Activated B cell treated with CpG ODN at 0.5 μM for 24 hours (primary cell): ENCODE measurements around the gene DMBT1. TPM values are rescaled to one million over a fixed set of nuclear protein-coding genes. Genes with fewer than 3 reads are reported as not detected.
"Not testable (repeated sequence)": the region's sequence is repeated elsewhere in the genome, so short reads cannot be mapped to it uniquely, and the experiment has no call there.

Experiments
- ATAC-seq: fragments of 200-7000 bp; cut with Tn5 transposase; one replicate; pipeline ENCODE4 v1.10.0; 2021; ENCODE audit warnings: low read depth, mild to moderate bottlenecking, moderate library complexity
- CTCF ChIA-PET: fragments of 350-600 bp; sonication (Branson Sonifier 250); formaldehyde crosslinking; loops from one replicate; lab custom pipeline; 2021; ENCODE audit warnings: antibody characterized with exemption; lab: Charles Lee
- POLR2A ChIA-PET: fragments of 350-600 bp; sonication (Branson Sonifier 250); formaldehyde crosslinking; loops from one replicate; lab custom pipeline; 2021; ENCODE audit warnings: antibody characterized with exemption; lab: Charles Lee
- DNase-seq: peaks from one replicate; pipeline ENCODE4 v3.0.0; 2022
- H3K27ac Mint-ChIP-seq: one replicate; pipeline ENCODE4 v1.8.0; 2020; ENCODE audit warnings: mixed read lengths
- H3K27me3 Mint-ChIP-seq: one replicate; pipeline ENCODE4 v1.8.0; 2021; ENCODE audit warnings: mixed read lengths
- H3K36me3 Mint-ChIP-seq: one replicate; pipeline ENCODE4 v1.8.0; 2021; ENCODE audit warnings: low read depth, mixed read lengths
- H3K4me1 Mint-ChIP-seq: one replicate; pipeline ENCODE4 v1.8.0; 2021; ENCODE audit warnings: mixed read lengths
- H3K4me3 Mint-ChIP-seq: one replicate; pipeline ENCODE4 v1.8.0; 2020; ENCODE audit warnings: mild to moderate bottlenecking, mixed read lengths
- H3K9me3 Mint-ChIP-seq: one replicate; pipeline ENCODE4 v1.8.0; 2020; ENCODE audit warnings: mixed read lengths
- CTCF ChIP-seq: fragments of 200-600 bp; IDR thresholded peaks from one replicate; pipeline ENCODE4 v1.8.0; 2022; ENCODE audit warnings: antibody characterized with exemption, mild to moderate bottlenecking
- intact Hi-C: fragments of 100-400 bp; cut with micrococcal nuclease; formaldehyde crosslinking; loops from one replicate; pipeline ENCODE4 v1.15.1; 2024
- total RNA-seq: library from RNA; stranded (reverse); gene quantifications from 2 replicates; pipeline ENCODE4 v1.2.3, GENCODE V29; 2022

DMBT1 gene
- total RNA-seq, 1 donor from 2014 or later: not detected

DNA sequence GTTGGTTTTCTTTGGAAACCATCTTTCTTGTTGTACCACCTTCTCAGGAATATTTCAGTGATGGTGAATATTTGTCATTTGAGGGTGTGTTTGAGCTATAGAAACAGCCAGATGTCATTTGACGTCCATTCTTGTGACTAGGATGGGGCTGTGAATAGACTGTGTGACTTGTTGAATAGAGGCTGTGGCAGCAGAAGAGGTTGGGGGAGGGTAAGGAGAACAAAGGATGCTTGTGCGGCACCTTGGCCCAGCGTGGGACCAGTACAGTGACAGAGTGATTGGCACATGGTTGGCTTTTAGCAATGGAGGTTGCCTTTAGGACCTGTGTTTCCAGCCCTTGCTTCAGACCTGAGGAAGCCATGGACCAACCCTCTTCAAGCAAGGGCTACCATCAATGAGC lies 11.3 kb downstream of the DMBT1 start:
- H3K27me3 Mint-ChIP-seq: peaks cover 16% of the 10 kb centered on the region
- TF ChIP-seq CTCF: no peak
- POLR2A ChIA-PET: no interaction called here
- intact Hi-C loops: no loop called here
- H3K4me1 Mint-ChIP-seq: no peaks in the 10 kb centered on the region
- DNase-seq (no peak), ATAC-seq (no peak)
- CTCF ChIA-PET: no interaction called here
- H3K9me3 Mint-ChIP-seq: peaks cover 11% of the 10 kb centered on the region
- no peak overlapping the region for H3K4me3 Mint-ChIP-seq
- no peak overlapping the region for H3K27ac Mint-ChIP-seq
- H3K36me3 Mint-ChIP-seq: no peaks in the 10 kb centered on the region

DNA sequence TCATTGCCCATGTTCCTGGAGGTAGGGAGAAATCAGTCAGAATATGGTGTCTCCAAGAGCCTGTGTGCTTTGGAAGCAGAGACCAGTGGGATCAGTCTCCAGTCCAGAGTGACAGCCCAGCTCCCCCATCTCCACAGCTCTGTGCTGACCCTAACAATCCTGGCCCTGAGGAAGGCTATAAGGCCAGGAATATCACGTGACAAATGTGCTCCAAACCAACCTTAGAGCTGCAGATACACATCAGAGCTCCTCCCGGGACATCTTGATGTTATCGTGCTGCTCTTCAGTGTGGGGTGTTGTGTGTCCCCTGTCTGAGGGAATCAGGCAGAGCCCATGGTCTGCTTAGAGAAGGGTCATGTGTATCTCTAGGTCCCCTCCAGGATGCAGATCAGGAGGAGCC lies 15.2 kb downstream of the DMBT1 start:
- Mint-ChIP-seq H3K36me3 (no peaks in the 10 kb centered on the region), H3K4me1 (no peaks in the 10 kb centered on the region), H3K4me3 (no peak overlapping the region), H3K27ac (no peak overlapping the region), H3K27me3 (no peaks in the 10 kb centered on the region), H3K9me3 (peaks cover 11% of the 10 kb centered on the region)
- intact Hi-C loops: no loop called here
- ChIA-PET POLR2A (no interaction called here), CTCF (interaction anchor here (1.6 kb wide), 1 partner anchor 10 kb away, joined by 10 read pairs; no protein-coding TSS in a partner anchor)
- TF ChIP-seq CTCF: no peak
- no peak for ATAC-seq
- no peak for DNase-seq

GRCh38 chr10:122576291-122576690 lies 15.7 kb downstream of the DMBT1 start:
- intact Hi-C loops: no loop called here
- Mint-ChIP-seq H3K36me3 (no peaks in the 10 kb centered on the region), H3K4me3 (no peak overlapping the region), H3K4me1 (no peaks in the 10 kb centered on the region), H3K27ac (no peak overlapping the region), H3K9me3 (peaks cover 11% of the 10 kb centered on the region), H3K27me3 (no peaks in the 10 kb centered on the region)
- ATAC-seq (no peak), DNase-seq (no peak)
- ChIA-PET POLR2A (no interaction called here), CTCF (interaction anchor here (1.6 kb wide), 1 partner anchor 10 kb away, joined by 10 read pairs; no protein-coding TSS in a partner anchor)
- TF ChIP-seq CTCF: no peak

GRCh38 chr10:122577311-122577885 lies 16.8 kb downstream of the DMBT1 start:
- Mint-ChIP-seq H3K9me3 (peaks cover 11% of the 10 kb centered on the region), H3K4me3 (no peak overlapping the region), H3K4me1 (no peaks in the 10 kb centered on the region), H3K27ac (no peak overlapping the region), H3K36me3 (no peaks in the 10 kb centered on the region), H3K27me3 (no peaks in the 10 kb centered on the region)
- POLR2A ChIA-PET: no interaction called here
- DNase-seq: no peak
- no peak for ATAC-seq
- CTCF ChIA-PET: no interaction called here
- intact Hi-C loops: no loop called here
- TF ChIP-seq CTCF: no peak

DNA sequence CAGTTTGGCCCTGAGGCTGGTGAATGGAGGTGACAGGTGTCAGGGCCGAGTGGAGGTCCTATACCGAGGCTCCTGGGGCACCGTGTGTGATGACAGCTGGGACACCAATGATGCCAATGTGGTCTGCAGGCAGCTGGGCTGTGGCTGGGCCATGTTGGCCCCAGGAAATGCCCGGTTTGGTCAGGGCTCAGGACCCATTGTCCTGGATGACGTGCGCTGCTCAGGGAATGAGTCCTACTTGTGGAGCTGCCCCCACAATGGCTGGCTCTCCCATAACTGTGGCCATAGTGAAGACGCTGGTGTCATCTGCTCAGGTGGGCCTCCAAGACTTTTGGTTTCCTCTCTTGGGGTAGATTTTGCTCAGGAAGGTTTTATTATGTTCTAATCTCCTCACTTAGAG lies 25.5 kb downstream of the DMBT1 start:
- H3K4me3 Mint-ChIP-seq, ATAC-seq, H3K27me3 Mint-ChIP-seq, CTCF ChIA-PET, DNase-seq, POLR2A ChIA-PET, intact Hi-C loops, H3K36me3 Mint-ChIP-seq, H3K9me3 Mint-ChIP-seq, H3K27ac Mint-ChIP-seq, H3K4me1 Mint-ChIP-seq: not testable (repeated sequence)
